ENCODE results near the gene MRGPRE.

MRGPRE gene

DNA sequence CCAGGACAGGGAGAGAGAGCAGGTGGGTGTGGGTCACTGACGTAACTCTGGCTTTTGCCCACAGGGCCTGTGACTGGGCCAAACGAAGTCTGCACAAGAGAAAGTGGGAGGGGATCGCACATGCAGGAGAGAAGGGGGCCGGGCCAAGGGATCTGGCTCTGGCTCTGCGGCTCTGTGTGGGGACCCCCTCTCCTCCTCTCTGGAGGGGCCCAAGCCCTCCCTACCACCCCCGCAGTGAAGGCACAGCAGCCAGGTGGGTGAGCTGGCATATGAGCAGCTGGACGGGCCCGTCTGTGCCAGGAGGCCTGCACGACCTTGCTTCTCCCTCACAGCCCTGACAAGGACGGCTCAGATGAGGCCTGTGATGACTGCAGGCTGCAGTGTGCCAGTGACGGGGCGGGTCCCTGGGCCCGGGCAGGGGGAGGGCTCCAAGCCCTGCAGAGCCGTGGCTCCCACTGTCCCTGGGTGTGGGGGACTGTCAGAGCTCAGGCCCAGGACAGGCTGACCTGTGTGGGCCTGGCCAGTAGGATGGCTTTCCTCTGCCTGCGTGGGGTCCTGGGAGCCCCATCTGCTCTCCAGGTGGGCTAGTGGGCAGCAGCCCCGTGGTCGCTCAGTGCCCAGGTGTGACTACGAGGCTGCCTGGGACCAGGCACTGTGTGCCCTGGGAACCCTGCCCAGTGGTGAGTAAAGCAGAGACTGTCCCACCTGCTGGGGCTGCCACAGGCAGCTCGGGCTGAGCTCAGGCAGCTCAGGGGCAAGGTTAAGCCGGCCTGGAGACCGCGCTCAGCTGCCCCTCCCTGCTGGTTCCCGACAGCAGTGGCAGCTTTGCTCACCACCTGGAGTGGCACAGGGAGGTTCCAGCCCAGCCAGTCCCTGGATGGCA lies 35.8 kb downstream of the MRGPRE start:
- DNase-seq (ENCODE audit: low read depth): no peak

DNA sequence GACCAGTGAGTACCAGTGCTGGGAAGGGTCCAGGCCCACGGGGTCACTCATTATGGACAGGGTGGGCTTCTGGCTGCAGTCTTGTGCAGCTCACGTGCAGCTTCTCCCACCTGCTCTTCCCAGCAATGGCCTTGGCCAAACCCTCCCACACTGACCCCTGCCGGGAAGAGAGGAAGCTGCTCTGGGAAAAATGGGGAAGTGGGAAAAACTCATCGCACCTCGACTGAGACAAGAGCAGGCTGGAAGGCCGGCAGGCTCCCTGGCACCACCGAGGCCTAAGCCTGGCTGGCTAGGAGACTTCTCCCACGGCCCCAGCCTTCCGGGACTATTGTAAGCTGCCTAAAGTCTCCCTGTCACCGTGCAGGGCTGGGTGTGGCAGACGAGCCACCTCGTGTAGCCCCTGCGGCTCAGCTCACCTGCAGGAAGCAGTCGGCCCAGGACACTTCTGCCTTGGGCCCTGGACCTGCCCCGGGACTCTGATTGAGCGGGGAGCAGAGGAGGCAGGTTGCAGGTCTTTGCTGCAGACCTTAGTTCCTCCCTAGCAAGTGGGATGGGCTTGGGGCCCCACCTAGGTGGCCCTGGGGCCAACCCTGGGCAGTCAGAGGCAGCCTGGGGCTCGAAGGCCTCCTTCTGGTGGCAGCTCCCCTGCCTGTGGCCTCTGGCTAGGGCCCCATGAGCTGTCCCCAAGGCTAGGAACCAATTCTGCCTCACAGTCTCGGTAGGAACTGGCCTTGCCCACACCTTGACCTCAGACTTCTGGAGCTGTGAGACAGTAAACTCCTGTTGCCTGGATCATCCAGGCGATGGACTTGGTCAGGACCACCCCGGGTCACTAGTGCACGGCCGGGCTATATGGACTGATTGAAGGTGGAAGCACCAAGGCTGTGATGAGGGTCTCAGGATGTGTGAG lies 36.7 kb downstream of the MRGPRE start:
- DNase-seq (ENCODE audit: low read depth): no peak

DNA sequence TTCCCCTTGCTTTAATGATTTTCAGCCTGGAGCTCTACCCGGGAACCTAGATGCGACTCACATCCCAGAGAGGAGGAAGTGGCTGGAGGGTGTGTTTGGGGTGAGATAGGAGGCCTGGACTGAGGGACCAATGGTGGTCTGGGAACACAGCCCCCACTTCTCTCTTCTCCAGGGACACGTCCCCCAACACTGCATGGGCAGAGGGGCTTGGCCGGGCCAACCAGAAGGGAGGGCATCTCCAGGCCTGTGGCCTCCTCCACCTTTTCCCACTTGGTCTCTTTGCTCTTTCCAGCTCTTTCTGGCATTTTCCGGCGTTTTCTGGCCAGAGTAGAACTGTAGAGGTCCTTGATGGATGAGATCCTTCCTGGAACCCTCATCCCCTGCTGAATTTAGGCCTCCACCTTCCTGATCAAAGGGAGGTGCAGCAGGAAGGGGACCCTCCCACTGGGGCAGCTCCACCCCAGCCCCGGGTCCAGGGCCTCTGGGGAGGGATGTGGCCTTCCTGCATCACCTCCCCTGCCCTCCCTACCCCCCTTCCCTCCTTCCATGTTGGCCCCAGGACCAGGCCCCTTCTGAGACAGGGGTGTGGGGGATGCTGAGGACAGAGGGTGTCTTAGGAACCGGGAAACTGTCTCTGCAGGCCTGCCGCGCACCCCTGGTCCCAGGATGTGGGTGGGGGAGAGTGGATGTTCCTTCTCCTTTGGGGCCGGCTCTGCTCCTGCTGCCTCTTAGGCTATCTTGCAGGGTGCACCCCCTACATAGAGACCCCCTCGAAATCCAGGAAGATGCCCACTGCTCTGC lies 38.0 kb downstream of the MRGPRE start:
- DNase-seq (ENCODE audit: low read depth): no peak

DNA sequence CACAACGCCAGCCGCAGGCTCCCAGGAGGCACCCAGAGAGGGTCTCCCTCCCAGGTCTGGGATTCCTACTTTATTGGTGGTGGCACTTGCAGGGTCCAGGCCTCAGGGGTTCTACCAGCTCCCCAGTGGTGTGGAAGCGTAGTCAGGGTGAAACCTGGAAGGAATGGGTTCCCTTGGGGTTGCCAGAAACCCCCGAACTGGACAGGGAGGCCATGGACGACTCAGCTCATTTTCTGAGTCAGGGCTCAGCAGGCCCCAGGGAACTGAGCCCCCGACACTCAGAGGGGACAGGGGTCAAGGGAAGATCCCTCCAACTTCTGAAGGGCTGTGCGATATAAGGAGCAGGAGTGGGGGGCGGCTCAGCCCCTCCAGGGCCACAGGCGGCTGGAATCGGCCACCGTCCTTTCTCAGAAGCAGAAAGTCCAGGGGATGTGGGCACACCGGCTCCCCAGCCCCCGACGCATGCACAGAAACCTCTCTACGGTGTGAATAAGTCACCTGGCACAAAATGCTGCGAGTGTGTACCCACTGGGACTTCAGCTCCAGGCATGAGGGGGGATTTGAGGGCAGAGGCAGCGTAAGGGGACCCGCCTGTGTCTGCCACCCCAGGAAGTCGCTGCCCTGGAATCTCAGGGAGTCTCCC lies 38.7 kb downstream of the MRGPRE start:
- DNase-seq (ENCODE audit: low read depth): no peak

DNA sequence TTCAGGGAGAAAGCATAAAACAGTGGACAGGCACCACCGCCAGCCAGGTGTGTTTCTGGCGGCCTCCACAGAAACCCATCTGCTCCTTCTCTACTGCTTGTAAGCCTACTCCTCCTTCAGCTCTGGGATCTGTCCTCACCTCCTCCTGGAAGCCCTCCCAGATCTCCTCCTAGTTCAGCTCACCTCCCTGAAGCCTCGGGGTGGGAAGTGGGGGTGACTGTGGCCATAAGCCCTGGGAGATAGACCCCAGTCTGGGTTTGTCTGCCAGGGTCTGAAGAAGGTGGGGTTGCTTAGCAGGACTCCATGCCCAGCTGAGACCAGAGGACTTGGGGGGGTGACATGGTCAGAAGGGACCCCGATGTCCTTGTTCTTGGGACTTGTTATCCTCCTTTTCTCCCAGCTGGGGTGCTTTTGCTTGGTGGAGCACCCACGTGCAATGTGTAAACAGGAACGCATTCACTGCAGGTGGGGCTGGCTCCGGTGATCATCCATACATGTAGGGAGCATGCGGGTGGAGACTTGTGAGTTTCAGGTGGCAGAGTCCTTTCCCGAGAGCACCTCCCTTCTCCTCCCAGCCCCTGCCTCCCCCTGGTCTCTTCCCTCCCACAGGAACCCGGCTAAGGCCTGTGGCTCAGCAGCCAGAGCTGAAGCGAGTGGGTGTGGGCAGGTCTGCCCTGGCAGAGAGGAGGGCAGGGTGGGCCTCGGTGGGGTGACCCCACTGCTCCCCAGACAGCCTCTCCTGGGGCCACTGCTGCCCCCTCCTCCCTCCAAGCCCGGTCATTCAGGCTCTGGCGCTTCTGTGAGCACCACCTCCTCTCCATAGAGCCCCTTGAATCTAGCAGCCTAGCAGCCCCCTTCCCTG lies 39.5 kb downstream of the MRGPRE start:
- no peak for DNase-seq (ENCODE audit: low read depth)

DNA sequence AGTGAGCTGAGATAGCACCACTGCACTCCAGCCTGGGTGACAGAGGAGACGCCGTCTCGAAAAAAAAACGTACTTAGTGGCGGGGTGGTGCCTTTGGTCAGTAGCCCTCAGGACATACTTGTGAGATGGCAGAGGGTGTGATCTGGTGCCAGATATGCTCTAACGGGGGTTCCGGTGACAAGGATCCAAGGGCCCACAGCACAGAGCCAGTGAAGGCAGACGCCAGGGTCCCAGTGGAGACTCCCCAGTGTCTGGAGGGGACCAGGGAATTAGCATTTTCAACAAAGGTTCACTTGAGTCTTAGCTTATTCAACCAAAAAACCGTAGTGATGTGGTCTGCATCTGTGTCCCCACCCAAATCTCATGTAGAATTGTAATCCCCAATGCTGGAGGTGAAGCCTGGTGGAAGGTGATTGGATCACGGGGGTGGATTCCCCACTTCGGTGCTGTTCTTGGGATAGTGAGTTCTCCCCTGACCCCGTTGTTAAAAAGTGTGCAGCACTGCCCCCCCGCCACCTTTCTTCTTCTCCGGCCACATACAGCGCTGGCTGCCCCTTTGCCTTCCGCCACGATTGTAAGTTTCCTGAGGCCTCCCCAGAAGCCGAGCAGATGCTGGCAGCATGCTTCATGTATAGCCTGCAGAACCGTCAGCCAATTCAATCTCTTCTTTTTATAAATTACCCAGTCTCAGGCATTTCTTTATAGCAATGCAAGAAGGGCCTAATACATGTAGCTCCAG lies 40.5 kb downstream of the MRGPRE start:
- no peak for DNase-seq (ENCODE audit: low read depth)

DNA sequence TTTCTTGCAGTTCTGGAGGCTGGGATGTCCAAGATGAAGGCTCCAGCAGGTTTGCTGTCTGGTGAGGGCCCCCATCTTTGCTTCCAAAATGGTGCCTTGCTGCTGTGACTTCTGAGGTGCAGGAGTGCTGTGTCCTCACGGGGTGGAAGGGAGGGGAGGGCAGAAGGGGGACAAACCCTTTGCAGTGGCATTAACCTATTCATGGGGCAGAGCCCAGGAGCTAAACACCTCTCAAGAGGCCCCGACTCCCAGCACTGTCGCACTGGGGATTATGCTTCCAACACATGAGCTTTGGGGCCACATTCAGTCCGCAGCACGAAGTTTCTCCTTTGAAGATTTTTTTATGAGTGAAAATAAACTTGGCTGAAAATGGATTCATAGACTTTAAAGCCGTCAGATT lies 41.6 kb downstream of the MRGPRE start:
- DNase-seq (ENCODE audit: low read depth): no peak

DNA sequence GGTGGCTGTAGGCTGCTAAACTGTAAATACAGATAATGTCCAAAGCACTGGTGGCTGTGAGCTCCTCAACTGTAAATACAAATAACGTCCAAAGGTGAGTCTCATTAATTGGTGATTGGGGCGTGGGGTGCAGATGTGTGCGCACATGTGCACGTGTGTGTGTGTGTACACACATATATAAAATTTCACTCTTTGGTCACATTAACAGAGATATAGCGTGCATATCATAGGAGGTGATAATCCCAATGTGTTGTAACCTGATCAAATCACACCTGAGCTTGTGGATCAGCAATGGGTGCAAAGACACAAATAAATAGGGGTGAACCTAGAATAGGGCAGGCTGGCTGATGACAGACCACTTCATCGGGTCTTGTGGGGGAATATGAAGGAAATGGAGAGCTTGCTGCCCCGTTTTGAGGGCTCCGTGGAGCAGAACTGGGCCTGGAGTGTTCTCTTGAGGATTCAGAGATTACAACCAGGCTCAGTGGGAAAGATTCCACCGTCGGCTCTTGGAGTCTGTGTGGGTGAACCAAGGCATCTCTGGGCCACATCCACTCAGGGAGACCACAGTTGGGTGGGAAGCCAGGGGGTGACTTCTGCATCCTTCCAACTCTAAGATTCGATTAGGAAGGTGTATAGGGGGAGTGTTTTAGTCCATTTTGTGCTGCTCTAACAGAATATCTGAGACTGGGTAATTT lies 42.2 kb downstream of the MRGPRE start:
- no peak for DNase-seq (ENCODE audit: low read depth)

DNA sequence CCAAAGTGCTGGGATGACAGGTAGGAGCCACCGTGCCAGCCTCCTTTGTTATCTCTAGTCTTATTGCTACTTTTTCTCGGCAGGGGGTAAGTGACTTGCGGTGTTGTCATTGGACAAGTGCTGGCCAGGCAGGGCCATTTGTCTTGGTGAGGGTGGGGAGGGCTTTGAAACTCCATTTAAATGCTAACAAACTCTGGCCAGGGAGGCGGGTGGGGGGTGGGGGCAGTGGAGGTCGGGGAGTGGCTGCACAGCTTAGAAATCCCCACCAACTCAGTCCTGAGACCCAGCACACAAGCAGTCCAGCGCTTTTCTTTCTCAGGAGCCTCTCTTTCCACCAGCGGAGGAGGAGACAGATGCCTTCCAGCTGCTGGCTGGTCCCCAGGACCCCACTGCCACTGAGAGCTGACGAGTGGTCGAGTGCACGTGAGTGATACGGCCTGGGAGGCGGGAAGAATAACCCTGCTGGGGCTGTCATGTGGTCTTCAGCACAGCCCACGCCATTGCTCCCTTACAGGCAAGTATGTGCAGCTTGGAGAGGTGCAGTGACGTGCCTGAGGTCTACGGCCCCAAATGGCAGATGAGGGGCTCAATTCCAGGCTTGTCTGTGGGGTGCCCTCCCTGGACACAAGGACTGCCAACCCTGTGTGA lies 42.9 kb downstream of the MRGPRE start:
- no peak for DNase-seq (ENCODE audit: low read depth)

DNA sequence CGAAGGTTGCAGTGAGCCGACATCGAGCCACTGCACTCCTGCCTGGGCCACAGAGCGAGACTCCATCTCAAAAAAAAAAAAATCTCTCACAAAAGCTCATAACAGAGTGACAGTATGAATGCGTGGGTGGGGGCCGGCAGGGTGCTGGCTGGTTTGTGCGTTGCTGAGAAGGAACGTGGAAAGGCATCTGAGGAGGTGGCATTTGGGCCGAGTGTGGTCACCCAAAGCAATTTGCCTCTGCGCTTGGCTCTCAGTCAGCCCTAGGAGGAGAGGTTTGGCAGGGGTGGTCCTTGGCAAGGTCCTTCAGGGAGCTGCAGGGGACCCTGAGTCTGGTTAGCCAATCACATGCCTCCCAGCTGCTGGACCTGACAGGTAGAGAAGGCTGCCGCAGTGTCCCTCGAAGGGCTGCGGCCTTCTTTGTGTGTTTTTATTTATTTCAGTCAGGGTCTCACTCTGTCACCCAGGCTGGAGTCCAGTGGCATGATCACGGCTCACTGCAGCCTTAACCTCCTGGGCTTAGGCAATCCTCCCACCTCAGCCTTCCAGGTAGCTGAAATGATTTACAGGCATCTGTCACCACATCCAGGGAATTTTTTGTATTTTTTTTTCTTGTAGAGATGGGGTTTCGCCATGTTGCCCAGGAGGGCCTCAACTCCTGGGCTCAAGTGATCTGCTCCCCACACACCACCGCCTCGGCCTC lies 43.6 kb downstream of the MRGPRE start:
- DNase-seq (ENCODE audit: low read depth): no peak

DNA sequence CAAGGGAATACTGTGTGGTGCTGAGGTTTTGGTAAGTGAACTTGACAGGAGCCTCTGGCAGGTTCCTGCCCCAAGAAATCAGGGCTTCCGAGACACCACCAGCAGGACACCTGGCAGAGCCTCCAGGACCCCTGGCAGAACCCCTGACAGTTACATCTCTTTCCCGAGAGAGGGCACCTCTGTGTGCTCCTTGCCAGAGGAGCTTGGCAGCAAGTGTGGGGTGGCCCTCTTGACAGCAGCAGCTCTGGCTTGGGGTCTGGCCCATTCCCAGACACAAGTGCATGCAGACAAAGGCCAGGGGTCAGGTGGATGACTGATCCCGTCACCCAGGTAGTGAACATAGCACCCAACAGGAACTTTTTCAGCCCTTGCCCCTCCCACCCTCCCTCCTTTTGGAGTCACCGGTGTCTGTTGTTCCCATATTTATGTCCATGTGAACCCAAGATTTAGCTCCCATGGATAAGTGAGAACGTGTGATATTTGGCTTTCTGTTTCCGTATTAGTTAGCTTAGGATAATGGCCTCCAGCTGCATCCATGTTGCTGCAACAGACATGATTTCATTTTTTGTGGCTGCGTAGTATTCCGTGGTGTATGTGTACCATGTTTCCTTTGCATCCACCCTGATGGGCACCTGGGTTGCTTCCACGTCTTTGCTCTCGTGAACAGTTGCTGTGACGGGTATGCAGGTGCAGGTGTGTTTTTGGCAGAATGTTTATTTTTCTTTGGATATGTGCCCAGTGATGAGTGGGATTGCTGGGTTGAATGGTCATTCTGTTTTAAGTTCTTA lies 45.9 kb downstream of the MRGPRE start:
- no peak for DNase-seq (ENCODE audit: low read depth)

DNA sequence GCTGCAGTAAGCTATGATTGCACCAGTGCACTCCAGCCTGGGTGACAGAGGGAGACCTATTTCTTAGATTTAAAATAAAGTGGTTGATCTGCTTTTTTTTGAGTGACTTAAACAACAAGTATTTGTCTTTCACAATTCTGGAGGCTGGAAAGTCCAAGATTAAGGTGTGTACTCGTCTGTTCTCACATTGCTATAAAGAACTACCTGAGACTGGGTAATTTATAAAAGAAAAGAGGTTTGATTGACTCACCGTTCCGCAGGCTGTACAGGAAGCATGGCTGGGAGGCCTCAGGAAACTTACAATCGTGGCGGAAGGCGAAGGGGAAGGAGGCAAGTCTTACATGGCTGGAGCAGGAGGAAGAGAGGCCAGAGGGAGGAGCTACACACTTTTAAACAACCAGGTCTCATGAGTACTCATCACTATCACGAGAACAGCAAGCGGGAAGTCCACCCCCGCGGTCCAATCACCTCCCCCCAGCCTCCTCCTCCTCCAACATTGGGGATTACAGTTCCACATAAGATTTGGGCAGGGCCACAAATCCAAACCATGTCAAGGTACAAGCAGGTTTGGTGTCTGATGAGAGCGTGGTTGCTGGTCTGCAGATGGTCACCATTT lies 47.4 kb downstream of the MRGPRE start:
- DNase-seq (ENCODE audit: low read depth): no peak

DNA sequence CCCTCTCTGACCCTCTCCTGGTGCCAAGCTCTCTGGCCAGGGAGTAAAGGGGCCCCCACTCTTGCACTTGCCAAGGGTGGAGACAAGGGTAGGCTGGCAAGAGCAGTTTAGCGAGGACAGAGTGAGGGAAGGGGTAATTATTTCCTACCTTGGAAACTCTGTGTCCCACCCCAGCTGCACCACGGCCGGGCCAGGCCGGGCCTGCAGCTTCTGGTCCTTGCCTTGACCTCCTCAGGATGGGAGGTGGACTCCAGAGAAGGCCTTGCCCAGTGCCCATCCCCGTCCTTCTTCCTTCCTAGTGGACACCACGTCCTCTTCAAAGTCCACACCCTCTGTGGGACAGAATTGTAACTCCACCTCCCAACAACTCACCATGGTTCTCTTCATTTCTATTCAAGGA lies 48.7 kb downstream of the MRGPRE start:
- no peak for DNase-seq (ENCODE audit: low read depth)

DNA sequence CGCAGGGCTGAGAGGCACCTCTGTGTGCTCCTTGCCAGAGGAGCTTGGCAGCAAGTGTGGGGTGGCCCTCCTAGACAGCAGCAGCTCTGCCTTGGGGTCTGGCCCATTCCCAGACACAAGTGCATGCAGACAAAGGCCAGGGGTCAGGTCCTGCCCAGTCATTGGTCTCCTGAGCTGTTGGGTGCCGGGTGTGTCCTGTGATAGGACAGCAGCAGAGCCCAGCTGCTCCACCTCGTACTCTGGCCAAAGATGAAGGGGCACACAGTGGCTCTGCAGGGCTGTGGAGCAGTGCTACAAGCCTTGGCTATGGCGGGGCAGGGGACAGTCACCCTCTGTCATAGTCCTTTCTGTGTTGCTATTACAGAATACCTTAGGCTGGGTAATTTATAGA lies 49.8 kb downstream of the MRGPRE start:
- no peak for DNase-seq (ENCODE audit: low read depth)

DNA sequence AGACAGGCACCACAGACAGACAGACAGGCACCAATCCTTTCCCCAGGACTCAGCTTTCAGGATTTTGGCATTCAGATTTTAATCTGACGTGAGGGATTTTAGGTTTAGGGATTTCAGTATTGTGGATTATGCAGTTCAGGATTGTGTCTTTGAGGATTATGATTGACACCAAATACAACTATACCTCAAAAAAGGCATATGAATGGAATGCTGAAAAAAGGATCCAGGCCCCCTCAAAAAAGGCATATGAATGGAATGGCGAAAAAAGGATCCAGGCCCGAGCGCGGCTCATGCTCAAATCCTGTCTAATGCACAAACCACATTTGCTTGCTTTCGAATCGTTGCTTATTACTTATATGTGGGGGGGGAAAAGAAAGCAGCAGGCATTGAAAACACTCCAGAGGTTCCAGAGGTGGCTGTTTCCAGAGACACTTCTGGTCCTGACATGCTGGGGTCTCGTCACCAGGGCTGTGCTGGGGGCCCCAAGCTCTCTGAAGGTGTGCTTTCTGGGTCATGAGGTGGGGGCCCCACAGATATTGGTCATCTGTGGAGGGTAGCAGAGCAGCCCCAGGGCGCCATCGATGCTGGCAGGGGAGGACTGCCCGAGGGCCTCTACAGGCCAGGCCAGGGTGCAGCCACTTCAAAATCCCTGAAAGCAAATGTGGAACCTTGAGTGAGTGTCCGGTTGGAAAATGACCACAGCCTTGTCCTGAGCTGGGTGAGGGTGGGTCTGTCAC lies 50.3 kb downstream of the MRGPRE start:
- no peak for DNase-seq (ENCODE audit: low read depth)

DNA sequence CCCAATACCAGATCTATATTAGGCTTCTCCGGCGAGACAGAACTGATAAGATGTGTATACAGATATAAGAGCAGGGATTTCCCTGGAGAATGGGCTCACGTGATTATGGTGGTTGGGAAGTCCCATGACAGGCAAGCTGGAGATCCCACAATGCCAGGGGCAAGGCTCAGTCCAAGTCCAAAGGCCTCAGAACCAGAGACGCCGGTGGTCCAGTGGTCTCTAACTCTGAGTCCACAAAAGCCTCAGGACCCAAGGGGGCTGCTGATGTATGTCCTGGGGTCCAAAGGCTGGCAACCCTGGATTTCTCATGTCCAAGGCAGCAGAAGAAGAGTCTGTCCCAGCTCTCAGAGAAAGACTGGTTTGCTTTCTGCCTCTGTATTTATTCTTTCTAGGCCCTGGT lies 51.3 kb downstream of the MRGPRE start:
- no peak for DNase-seq (ENCODE audit: low read depth)

All from GM04503 (cell line).